ENCODE data around the gene RNASEH2B. TPM values are rescaled to one million over a fixed set of nuclear protein-coding genes. Genes with fewer than 3 reads are reported as not detected.

Gene RNASEH2B
- total RNA-seq, 1 donor from 2014 or later = 22.3 TPM

DNA sequence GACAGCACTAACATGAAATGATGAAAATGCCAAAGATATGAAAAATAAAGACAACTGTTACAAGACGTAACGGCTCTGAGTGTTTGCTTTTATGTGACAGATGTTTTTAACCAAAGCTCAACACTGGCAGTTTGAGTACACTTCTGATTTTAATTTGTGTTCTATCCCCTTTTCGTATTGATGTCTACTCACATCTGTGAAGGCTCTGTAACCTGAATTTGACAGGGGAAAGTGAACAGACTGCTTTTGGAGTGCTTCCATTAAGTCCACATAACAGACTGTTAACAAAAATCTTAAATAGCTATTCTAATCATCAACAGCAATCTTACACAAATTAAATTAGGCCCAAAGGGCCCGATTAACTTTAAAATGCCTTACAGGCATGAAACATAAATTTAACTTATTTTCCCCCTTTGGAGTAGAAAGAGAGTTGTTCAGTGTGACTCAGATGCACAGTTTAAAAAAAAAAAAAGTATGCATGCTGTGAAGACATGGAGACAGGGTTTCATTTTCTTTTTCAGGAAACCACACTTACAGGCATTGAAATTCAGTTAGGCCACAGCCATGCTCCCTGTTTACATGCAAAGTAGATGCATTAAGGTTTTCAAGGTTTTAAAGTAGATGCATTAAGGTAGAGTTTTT lies 16.3 kb upstream of the RNASEH2B start:
- Mint-ChIP-seq H3K4me3 (ENCODE audit: unreplicated experiment) (no peak overlapping the region), H3K27ac (ENCODE audit: unreplicated experiment) (peak overlapping the region; percentile 37), H3K4me1 (ENCODE audit: low read depth) (peaks cover 18% of the 10 kb centered on the region), H3K36me3 (ENCODE audit: low read depth) (no peaks in the 10 kb centered on the region), H3K27me3 (ENCODE audit: low read depth) (no peaks in the 10 kb centered on the region), H3K9me3 (ENCODE audit: low read depth) (no peaks in the 10 kb centered on the region)
- no peak for DNase-seq (ENCODE audit: low spot score)
- no peak for TF ChIP-seq CTCF (IDR thresholded peaks at IDR 0.05)

DNA sequence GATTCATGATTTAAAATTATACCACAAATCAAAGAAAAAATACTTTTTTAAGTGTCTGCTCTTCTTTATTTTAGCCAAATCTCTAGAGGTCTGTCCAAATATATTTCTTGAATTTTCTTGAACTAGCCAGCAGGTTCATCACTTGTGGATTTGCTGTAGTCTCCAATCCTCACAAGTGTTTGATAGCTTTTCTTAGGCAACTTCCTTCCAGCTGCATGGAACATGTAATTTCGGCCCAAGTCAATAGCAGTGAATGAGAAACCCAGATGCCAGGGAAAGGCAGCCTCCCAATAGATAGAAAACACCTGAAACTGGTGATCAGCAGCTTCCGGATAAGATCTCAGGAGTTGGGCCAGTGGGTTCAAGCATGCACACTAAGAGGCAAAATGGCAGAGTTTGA lies 15.6 kb upstream of the RNASEH2B start:
- no peak for TF ChIP-seq CTCF (IDR thresholded peaks at IDR 0.05)
- Mint-ChIP-seq H3K9me3 (ENCODE audit: low read depth) (no peaks in the 10 kb centered on the region), H3K4me3 (ENCODE audit: unreplicated experiment) (no peak overlapping the region), H3K4me1 (ENCODE audit: low read depth) (peaks cover 18% of the 10 kb centered on the region), H3K36me3 (ENCODE audit: low read depth) (no peaks in the 10 kb centered on the region), H3K27ac (ENCODE audit: unreplicated experiment) (no peak overlapping the region), H3K27me3 (ENCODE audit: low read depth) (no peaks in the 10 kb centered on the region)
- DNase-seq (ENCODE audit: low spot score) = no peak

DNA sequence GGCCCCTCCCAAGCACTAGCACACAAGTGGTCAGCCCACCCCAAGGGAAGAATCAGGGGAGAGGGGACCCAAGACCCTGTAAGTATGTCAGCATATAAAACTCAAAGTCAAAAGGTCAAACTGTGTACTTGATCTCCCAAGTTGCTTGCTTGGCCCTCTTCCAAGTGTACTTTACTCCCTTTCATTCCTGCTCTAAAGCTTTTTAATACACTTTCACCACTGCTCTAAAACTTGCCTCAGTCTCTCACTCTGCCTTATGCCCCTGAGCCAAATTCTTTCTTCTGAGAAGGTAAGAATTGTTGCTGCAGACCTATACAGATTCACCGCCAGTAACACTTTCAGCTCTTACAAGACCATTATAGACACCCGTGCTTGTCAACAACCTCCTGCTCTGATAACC lies 15.1 kb upstream of the RNASEH2B start:
- Mint-ChIP-seq H3K9me3 (ENCODE audit: low read depth) (no peaks in the 10 kb centered on the region), H3K4me3 (ENCODE audit: unreplicated experiment) (no peak overlapping the region), H3K27ac (ENCODE audit: unreplicated experiment) (no peak overlapping the region), H3K4me1 (ENCODE audit: low read depth) (peaks cover 18% of the 10 kb centered on the region), H3K36me3 (ENCODE audit: low read depth) (no peaks in the 10 kb centered on the region), H3K27me3 (ENCODE audit: low read depth) (no peaks in the 10 kb centered on the region)
- no peak for DNase-seq (ENCODE audit: low spot score)
- TF ChIP-seq CTCF (IDR thresholded peaks at IDR 0.05) = no peak

- Mint-ChIP-seq H3K4me3 (ENCODE audit: unreplicated experiment) (no peak overlapping the region), H3K36me3 (ENCODE audit: low read depth) (no peaks in the 10 kb centered on the region), H3K4me1 (ENCODE audit: low read depth) (peaks cover 11% of the 10 kb centered on the region), H3K27me3 (ENCODE audit: low read depth) (no peaks in the 10 kb centered on the region), H3K9me3 (ENCODE audit: low read depth) (no peaks in the 10 kb centered on the region), H3K27ac (ENCODE audit: unreplicated experiment) (no peak overlapping the region)
- DNase-seq (ENCODE audit: low spot score) = no peak
- TF ChIP-seq CTCF (IDR thresholded peaks at IDR 0.05) = no peak
Measured at GRCh38 chr13:50898338-50898737, 11.3 kb upstream of the RNASEH2B start.

GRCh38 chr13:50901701-50902100 lies 7.9 kb upstream of the RNASEH2B start:
- no peak overlapping the region for H3K27ac Mint-ChIP-seq (ENCODE audit: unreplicated experiment)
- H3K4me1 Mint-ChIP-seq (ENCODE audit: low read depth) = no peaks in the 10 kb centered on the region
- no peaks in the 10 kb centered on the region for H3K27me3 Mint-ChIP-seq (ENCODE audit: low read depth)
- H3K36me3 Mint-ChIP-seq (ENCODE audit: low read depth) = no peaks in the 10 kb centered on the region
- H3K9me3 Mint-ChIP-seq (ENCODE audit: low read depth) = no peaks in the 10 kb centered on the region
- DNase-seq (ENCODE audit: low spot score) = no peak
- H3K4me3 Mint-ChIP-seq (ENCODE audit: unreplicated experiment) = no peak overlapping the region
- TF ChIP-seq CTCF (IDR thresholded peaks at IDR 0.05) = no peak
